HUES6 (cell line): ENCODE data around the gene GRM4.

Experiments used
- H3K27ac ChIP-seq: 2 replicates; pipeline ENCODE4 v1.7.0; 2013; ENCODE audit warnings: low read depth, mild to moderate bottlenecking, low read length, inconsistent platforms
- H3K27me3 ChIP-seq: 2 replicates; pipeline ENCODE4 v1.6.1; 2013; ENCODE audit warnings: low read length; ENCODE audit not compliant: control insufficient read depth, insufficient read depth
- H3K36me3 ChIP-seq: 2 replicates; pipeline ENCODE4 v1.6.1; 2013; ENCODE audit warnings: low read length; ENCODE audit not compliant: control insufficient read depth, insufficient read depth
- H3K4me1 ChIP-seq: 2 replicates; pipeline ENCODE4 v1.6.1; 2013; ENCODE audit warnings: low read length; ENCODE audit not compliant: control insufficient read depth, insufficient read depth
- H3K4me3 ChIP-seq: 2 replicates; pipeline ENCODE4 v1.5.1; 2013; ENCODE audit warnings: low read depth, low read length
- H3K9ac ChIP-seq: one replicate; pipeline ENCODE4 v1.6.1; 2013; ENCODE audit warnings: mild to moderate bottlenecking, low read length
- H3K9me3 ChIP-seq: 2 replicates; pipeline ENCODE4 v1.6.1; 2013; ENCODE audit warnings: low read depth, low read length; ENCODE audit not compliant: control insufficient read depth, insufficient read depth

Gene GRM4

DNA sequence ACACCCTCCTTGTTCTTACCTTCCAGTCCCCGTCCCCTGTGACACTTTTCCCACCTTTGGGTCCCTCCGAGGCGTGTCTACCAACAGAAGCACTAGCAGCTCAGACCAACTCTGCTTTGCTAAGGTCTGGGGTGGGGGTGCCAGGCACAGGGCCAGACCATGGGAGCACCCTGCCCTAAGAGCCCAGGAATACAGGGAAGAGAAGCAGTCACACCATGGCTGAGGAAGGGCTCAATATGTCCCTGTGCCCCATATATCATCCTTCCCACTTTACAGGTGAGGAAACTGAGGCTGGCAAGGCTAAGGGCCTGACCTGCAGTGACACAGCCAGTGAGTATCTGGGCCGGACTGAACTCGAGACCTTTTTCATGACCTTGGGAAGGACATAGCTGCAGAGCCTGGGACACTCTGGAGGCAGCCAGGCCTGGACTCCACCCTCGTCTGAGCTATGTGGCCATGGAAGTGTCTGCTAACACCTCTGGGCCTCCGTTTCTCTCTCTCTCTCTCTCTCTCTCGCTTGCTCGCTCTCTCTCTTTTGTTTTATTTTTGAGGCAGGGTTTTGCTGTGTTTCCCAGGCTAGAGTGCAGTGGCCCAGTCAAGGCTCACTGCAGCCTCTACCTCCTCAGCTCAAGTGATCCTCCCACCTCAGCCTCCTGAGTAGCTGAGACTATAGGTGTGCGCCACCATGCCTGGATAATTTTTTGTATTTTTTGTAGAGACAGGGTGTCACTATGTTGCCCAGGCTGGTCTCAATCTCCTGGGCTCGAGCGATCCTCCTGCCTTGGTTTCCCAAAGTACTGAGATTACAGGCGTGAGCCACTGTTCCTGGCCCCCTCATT lies 156.7 kb downstream of the GRM4 start:
- H3K36me3 ChIP-seq: no peaks in the 10 kb centered on the region
- H3K9me3 ChIP-seq: peaks cover 14% of the 10 kb centered on the region; the same call in 1 of the 2 replicates
- peaks cover 11% of the 10 kb centered on the region; the same call in 1 of the 2 replicates for H3K4me1 ChIP-seq
- H3K9ac ChIP-seq: no peak overlapping the region
- H3K27me3 ChIP-seq: no peaks in the 10 kb centered on the region
- no peak overlapping the region for H3K27ac ChIP-seq
- no peak overlapping the region for H3K4me3 ChIP-seq

DNA sequence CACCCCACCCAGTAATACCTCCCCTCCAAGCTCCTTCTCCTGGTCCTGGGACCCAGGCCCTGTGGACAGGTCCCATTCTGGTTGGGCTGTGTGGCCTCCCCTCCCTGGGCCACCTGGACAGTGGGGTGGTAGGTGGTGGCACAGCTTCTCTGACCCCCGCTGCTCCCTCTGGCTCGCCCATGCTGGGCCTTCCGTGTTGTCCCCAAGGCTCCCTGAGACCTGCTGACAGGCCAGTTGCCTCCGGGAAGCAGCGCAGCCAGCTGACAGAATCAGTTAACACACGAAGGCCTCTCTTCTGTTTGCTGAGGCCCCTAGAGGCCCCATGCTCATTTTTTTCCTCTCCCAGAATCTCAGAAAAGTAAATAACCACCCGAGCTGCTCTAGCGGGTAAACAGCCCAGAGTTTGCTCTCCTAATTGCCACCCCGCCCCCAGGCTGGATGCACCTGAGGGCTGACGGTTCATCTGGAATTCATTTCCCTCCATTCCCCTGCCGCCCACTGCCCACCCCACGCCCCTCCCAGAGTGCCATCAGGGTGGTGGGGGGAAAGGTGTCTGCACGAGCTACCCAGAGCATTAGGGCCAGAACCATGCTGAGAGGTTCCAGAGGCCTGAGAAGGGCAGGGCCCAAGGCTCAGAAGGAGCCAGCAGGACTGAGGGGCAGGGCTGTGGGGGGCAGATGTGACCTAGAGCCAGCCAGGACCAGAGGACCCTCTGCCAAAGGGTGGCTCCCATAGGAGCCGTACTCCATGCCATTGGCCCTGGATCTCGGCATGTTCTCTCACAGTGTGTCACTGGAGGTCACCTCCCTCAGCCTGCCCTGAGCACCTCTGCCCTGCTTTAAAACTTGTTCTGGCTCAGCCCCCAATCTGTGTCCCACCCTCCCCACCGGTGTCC lies 157.5 kb downstream of the GRM4 start:
- H3K36me3 ChIP-seq: no peaks in the 10 kb centered on the region
- no peak overlapping the region for H3K27ac ChIP-seq
- no peak overlapping the region for H3K9ac ChIP-seq
- H3K4me1 ChIP-seq: peaks cover 7% of the 10 kb centered on the region; the same call in 1 of the 2 replicates
- H3K9me3 ChIP-seq: peaks cover 14% of the 10 kb centered on the region; the same call in 1 of the 2 replicates
- H3K4me3 ChIP-seq: no peak overlapping the region
- no peaks in the 10 kb centered on the region for H3K27me3 ChIP-seq

DNA sequence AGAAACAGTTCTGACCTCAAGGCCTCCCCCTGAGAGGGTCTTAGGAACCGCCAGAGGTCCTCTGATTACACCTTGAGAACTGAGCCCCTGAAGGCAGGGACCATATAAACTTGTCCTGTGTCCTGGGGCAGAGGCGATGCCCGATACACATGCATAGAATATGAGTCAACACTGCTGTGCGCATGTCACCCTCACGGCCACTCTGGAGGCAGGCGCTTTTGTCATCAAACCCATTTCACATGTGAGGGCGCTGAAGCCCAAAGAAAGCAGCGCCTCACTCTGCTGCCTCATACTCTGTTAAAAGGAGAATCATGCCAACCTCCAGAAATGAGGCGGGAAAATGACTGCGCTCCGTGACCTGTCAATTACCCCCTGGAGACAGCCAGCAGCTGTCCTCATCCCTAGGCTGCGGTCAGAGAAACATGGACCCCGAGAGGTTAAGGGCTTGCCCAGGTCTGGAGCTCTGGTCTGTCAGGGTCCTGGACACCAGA lies 158.3 kb downstream of the GRM4 start:
- H3K27me3 ChIP-seq: no peaks in the 10 kb centered on the region
- no peak overlapping the region for H3K27ac ChIP-seq
- H3K9me3 ChIP-seq: peaks cover 14% of the 10 kb centered on the region; the same call in 1 of the 2 replicates

DNA sequence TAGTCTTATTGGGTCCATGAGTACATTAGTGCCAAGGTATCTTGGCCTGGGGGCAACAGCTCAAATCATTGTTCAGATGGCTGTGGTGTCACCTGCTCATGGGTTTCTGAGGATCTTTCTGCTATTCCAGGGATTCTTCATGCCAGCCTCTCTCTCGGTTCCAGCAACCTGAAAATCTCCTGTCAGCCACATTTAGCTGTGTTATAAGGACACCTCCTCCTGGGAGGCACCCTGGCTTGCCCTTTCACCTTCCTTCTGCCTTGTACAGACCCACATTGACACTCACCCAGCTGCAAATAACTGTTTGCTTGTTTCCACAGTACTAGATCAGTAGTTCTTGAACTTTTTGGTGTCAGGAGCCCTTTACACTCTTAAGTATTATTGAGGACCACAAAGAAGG lies 159.9 kb downstream of the GRM4 start:
- H3K27ac ChIP-seq: no peak overlapping the region
- H3K9ac ChIP-seq: no peak overlapping the region
- H3K36me3 ChIP-seq: no peaks in the 10 kb centered on the region
- peaks cover 7% of the 10 kb centered on the region; the same call in 1 of the 2 replicates for H3K4me1 ChIP-seq
- H3K27me3 ChIP-seq: no peaks in the 10 kb centered on the region
- no peak overlapping the region for H3K4me3 ChIP-seq
- peaks cover 14% of the 10 kb centered on the region; the same call in 1 of the 2 replicates for H3K9me3 ChIP-seq

More for the DNA sequence above, 158.3 kb downstream of the GRM4 start:
- no peak overlapping the region for H3K4me3 ChIP-seq
- H3K9ac ChIP-seq: no peak overlapping the region
- peaks cover 7% of the 10 kb centered on the region; the same call in 1 of the 2 replicates for H3K4me1 ChIP-seq
- H3K36me3 ChIP-seq: no peaks in the 10 kb centered on the region

DNA sequence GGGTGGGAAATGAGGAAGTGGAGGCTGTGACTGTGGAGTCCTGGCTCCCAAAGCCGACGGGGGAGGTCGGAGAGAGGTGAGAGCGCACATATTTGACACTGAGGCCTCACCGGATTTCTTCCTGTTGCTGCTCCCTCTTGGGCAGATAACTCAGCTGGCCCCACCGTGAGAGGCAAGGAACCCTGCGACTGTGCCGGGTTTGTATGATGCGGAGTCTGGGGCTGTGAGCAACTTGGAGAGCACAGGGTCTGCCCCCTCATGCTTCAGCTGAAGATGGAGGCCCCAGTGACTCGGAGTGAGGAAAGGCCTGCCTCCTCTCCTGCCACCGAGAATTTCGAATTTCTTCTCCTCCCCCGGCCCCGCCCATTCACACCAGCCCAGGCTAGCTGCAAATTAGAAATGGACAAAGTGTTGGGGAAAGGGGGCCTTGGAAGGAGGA lies 160.6 kb downstream of the GRM4 start:
- H3K27me3 ChIP-seq: no peaks in the 10 kb centered on the region
- no peak overlapping the region for H3K4me3 ChIP-seq
- no peaks in the 10 kb centered on the region for H3K36me3 ChIP-seq
- H3K9me3 ChIP-seq: peaks cover 14% of the 10 kb centered on the region; the same call in 1 of the 2 replicates
- H3K27ac ChIP-seq: no peak overlapping the region
- peaks cover 7% of the 10 kb centered on the region; the same call in 1 of the 2 replicates for H3K4me1 ChIP-seq
- H3K9ac ChIP-seq: no peak overlapping the region

DNA sequence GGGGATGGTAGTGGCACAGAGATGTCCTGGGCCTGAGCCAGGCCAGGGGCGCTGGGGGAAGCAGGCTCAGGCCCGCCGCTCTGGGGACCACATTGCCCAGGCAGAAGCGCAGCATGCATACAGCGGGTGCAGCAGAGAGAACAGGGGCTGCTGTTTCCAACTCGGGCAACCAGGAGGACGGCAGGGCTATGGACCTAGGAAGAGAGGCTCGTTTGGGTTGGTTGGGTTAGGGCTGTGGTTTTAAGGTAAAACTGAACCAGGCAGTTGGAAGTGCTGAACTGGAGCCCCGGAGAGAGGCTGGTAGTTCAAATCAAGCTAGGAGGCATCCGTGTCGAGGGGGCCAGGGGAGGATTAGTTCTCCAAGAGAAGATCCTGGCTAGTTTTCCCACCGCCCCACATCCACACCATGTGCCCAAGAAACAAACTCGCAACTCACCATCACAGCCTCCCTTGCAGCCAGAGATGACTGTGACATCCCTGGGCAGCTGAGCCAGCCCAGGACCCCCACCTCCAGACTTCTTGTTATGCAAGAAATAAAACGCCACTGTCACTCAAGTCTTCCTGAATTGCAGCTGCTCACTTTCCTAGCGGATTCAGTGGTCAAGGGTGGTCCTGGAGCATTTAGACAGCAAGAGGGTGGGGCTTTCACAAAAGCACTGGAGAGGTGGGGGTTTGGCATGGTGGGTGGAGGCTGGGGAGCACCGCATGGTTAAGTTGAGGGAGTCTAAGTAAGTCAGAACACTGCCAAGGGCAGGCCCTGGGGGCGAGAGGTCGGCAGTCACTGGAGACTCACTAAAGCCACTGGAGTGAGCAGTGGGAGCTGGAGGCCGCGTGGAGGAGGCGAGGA lies 161.2 kb downstream of the GRM4 start:
- H3K27ac ChIP-seq: no peak overlapping the region
- H3K9ac ChIP-seq: no peak overlapping the region
- no peak overlapping the region for H3K4me3 ChIP-seq
- H3K9me3 ChIP-seq: peaks cover 14% of the 10 kb centered on the region; the same call in 1 of the 2 replicates
- no peaks in the 10 kb centered on the region for H3K36me3 ChIP-seq
- H3K27me3 ChIP-seq: no peaks in the 10 kb centered on the region
- H3K4me1 ChIP-seq: peaks cover 7% of the 10 kb centered on the region; the same call in 1 of the 2 replicates

DNA sequence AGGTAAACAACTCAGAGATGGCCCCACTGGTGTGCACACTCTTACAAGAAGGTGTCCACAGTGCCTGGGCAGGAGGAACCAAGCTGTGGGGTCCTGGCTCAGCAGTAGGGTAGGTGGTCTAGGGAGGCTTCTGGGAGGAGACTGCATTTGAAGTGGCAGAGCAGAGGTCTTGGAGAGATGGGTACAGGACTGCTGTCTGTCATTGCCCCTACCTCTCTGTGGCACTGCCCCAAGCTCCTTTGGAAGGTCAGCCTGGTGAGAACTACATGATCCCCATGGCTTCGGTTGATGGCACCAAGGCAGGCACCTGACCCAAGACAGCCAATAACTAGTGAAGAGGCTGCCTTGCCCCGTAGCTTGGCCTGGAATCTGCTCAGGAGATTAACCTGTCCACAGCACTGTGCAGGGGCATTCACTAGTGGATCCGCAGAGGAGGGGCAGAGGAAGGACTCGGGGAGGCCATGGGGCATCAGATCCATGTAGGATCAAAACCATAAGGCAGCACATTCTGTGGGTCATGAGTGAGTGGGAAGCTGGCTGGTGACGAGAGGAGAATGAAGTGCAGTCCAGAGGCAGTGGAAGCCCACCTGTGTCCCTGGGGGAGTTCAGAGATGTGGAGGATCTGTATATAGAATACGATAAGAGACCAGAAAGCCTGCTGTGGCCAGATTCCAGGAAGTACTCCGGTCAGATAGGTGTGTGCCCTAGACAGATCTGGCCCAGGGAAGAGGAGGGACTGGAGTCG lies 162.0 kb downstream of the GRM4 start:
- H3K27ac ChIP-seq: no peak overlapping the region

DNA sequence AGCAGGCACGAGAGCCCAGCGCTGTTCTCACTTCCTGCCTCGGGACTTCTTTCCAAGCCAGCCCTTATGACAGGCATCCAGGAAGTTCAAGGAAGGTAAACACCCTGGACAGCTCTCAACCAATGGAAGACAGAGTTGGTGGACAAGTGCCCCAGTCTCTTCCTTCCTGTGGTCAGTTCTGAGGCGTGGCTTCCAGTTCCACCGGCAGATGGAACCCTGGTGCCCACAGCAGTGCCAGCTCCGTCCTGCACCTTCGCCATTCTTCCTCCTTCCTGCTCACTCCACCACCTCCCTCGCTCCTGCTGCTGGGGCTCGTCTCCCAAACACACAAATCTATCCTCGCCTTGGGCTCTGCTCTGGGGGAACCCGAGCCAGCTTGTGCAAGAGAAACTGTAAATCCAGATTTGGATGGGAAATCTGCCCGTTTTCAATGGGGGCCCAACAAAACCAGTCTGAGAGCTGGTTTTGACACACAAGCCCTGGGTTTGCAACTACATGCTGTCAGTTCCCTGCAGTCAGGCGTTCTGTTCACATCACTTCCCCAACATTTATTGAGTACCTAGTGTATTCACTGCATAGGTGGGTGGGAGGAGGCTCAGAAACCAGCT lies 162.7 kb downstream of the GRM4 start:
- H3K4me3 ChIP-seq: no peak overlapping the region
- no peak overlapping the region for H3K27ac ChIP-seq
- no peaks in the 10 kb centered on the region for H3K27me3 ChIP-seq
- H3K4me1 ChIP-seq: peaks cover 7% of the 10 kb centered on the region; the same call in 1 of the 2 replicates
- no peak overlapping the region for H3K9ac ChIP-seq
- no peaks in the 10 kb centered on the region for H3K36me3 ChIP-seq
- H3K9me3 ChIP-seq: peaks cover 14% of the 10 kb centered on the region; the same call in 1 of the 2 replicates

More for the DNA sequence above, 162.0 kb downstream of the GRM4 start:
- Histone ChIP-seq H3K9me3 (peaks cover 14% of the 10 kb centered on the region; the same call in 1 of the 2 replicates), H3K4me1 (peaks cover 7% of the 10 kb centered on the region; the same call in 1 of the 2 replicates), H3K4me3 (no peak overlapping the region), H3K9ac (no peak overlapping the region), H3K27me3 (no peaks in the 10 kb centered on the region), H3K36me3 (no peaks in the 10 kb centered on the region)

DNA sequence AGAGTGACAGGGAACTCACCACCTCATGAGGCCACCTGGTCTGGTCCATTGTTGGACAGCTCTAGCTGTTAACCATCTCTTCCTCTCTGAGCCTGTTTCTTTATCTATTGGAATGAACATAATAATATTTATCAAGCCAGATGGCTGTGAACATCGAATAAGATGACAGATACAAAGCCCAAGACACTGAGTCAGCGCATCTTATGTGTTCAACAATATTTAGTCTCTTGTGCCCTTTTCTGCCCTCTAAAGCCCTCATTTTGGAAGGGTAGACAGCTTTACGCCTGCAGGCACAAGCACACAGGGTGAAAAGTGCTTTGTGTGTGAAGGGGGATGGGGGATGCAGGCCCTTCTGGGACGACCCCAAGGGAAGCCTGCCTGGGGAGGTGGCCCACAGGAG lies 164.0 kb downstream of the GRM4 start:
- H3K9me3 ChIP-seq: peaks cover 8% of the 10 kb centered on the region; the same call in 1 of the 2 replicates
- peaks cover 3% of the 10 kb centered on the region for H3K27me3 ChIP-seq
- H3K27ac ChIP-seq: no peak overlapping the region
- peaks cover 7% of the 10 kb centered on the region; the same call in 1 of the 2 replicates for H3K4me1 ChIP-seq
- no peaks in the 10 kb centered on the region for H3K36me3 ChIP-seq
- no peak overlapping the region for H3K4me3 ChIP-seq
- H3K9ac ChIP-seq: no peak overlapping the region
